Fibroblast of the aortic adventitia (primary cell): ENCODE data around the gene SNRNP70. TPM values are rescaled to one million over a fixed set of nuclear protein-coding genes. Genes with fewer than 3 reads are reported as not detected.
A peak's percentile ranks its signal among the peaks of the same experiment; 100 is the strongest.

Experiments
- DNase-seq: peaks from one replicate; pipeline ENCODE4 v3.0.0-alpha.2; 2010; ENCODE audit warnings: low read depth
- H3K4me3 ChIP-seq: 2 replicates; pipeline ENCODE4 v1.5.1; 2011; ENCODE audit warnings: low read depth, mild to moderate bottlenecking, control low read depth, low read length, moderate library complexity
- total RNA-seq: library from RNA; depleted of rRNA; stranded (reverse); fragments of >200 nt; gene quantifications from 2 replicates; pipeline ENCODE4 v1.2.3, GENCODE V29; 2012; ENCODE audit warnings: low replicate concordance
- TF ChIP-seq, protein P1 (sequence below): IDR thresholded peaks from 2 replicates; pipeline ENCODE4 v1.5.1; 2011; ENCODE audit warnings: mild to moderate bottlenecking, low read length, control low read depth, inconsistent platforms; ENCODE audit not compliant: insufficient read depth

Gene SNRNP70
- total RNA-seq, 1 donor, result 111 TPM

DNA sequence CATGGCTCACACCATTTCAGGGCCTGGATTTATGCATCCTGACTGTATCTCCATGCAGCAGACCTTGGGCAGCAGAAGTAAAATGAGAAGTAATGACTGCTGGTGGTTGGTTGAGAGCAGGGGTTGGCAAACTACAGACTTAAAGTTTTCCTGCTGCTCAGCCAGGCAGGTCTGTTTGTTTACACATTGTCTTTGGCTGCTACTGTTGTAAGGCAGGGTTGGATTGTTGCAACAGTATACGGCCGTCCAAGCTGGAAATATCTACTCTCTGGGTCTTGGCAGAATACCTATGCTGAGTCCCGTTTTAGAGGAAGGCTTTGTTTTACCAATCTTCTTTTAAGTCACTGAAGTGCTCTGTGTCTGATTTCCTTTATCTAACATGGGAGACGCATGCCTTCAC lies 13.5 kb downstream of the SNRNP70 start:
- TF ChIP-seq, protein P1, sequence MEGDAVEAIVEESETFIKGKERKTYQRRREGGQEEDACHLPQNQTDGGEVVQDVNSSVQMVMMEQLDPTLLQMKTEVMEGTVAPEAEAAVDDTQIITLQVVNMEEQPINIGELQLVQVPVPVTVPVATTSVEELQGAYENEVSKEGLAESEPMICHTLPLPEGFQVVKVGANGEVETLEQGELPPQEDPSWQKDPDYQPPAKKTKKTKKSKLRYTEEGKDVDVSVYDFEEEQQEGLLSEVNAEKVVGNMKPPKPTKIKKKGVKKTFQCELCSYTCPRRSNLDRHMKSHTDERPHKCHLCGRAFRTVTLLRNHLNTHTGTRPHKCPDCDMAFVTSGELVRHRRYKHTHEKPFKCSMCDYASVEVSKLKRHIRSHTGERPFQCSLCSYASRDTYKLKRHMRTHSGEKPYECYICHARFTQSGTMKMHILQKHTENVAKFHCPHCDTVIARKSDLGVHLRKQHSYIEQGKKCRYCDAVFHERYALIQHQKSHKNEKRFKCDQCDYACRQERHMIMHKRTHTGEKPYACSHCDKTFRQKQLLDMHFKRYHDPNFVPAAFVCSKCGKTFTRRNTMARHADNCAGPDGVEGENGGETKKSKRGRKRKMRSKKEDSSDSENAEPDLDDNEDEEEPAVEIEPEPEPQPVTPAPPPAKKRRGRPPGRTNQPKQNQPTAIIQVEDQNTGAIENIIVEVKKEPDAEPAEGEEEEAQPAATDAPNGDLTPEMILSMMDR, result no peak
- H3K4me3 ChIP-seq, result no peak overlapping the region
- no peak for DNase-seq

DNA sequence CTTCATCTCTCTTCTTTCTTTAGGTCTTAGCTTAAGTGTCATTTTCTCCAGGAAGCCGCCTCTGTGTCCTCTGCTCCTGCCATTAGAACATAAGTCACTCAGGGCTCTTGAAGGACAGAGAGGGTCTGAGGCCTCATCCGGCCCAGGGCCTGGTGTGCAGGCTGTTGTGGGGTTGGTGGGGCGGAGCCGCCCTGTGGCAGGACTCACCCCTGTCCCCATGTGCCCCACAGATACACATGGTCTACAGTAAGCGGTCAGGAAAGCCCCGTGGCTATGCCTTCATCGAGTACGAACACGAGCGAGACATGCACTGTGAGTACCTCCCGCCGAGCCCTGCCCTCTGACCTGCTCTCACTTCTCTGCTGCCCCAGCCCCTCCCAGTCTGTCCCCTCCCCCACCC lies 15.9 kb downstream of the SNRNP70 start:
- no peak overlapping the region for H3K4me3 ChIP-seq
- TF ChIP-seq, protein P1, result no peak
- no peak for DNase-seq

- H3K4me3 ChIP-seq, result no peak overlapping the region
- TF ChIP-seq, protein P1, result no peak
- DNase-seq, result no peak
Observed at GRCh38 chr19:49102303-49102702, 17.1 kb downstream of the SNRNP70 start.

DNA sequence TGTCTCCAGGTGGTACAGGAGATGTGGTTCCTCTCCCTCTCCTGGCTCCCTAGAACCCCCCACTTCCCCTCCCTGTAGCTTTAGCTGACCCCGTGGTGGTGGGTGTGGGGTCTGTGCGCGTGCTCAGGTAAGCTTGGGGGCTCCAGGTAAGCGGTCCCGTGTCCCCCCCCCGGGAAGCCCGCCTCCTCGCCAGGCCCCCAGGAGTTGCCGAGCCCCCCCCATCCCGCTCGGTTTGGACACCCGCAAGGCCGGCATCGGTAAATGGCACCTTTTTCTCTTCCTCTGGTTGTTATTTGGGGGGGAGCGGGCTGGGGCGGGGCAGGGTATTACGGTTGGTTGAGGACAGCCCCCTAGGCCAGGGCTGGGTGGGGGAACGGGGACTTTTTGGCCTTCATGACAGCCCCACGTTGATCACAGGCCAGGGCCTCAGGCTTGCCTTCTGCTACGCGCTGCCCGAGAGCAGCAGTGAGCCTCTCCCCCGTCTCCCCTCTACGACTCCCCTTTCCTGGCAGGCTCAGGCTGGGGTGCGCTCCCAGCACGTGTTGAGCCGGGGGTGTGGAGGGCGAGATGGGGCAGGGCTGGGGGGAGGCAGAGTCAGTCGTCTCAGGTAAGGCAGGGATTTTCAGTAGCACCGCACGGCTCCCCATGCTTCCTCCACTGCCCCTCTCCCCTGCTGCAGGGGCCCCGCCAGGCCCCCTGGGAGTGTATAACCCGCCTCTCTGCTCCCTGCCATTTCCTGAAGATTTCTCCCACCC lies 18.3 kb downstream of the SNRNP70 start:
- DNase-seq, result no peak
- H3K4me3 ChIP-seq, result no peak overlapping the region
- TF ChIP-seq, protein P1, result no peak

- DNase-seq, result no peak
- no peak overlapping the region for H3K4me3 ChIP-seq
- TF ChIP-seq, protein P1, result no peak
Observed at GRCh38 chr19:49104229-49104864, 19.1 kb downstream of the SNRNP70 start.

- peak; percentile 41 for DNase-seq
- H3K4me3 ChIP-seq, result no peak overlapping the region
- TF ChIP-seq, protein P1, result peak; percentile 79
Observed at GRCh38 chr19:49106648-49107135, 21.4 kb downstream of the SNRNP70 start.
